ENCODE data around the gene ASCL1. TPM values are rescaled to one million over a fixed set of nuclear protein-coding genes. Genes with fewer than 3 reads are reported as not detected.

Gene ASCL1
- total and polyA plus RNA-seq, 9 donors: 0.06 to 3.3 (median 0.18) TPM; not detected in 2

DNA sequence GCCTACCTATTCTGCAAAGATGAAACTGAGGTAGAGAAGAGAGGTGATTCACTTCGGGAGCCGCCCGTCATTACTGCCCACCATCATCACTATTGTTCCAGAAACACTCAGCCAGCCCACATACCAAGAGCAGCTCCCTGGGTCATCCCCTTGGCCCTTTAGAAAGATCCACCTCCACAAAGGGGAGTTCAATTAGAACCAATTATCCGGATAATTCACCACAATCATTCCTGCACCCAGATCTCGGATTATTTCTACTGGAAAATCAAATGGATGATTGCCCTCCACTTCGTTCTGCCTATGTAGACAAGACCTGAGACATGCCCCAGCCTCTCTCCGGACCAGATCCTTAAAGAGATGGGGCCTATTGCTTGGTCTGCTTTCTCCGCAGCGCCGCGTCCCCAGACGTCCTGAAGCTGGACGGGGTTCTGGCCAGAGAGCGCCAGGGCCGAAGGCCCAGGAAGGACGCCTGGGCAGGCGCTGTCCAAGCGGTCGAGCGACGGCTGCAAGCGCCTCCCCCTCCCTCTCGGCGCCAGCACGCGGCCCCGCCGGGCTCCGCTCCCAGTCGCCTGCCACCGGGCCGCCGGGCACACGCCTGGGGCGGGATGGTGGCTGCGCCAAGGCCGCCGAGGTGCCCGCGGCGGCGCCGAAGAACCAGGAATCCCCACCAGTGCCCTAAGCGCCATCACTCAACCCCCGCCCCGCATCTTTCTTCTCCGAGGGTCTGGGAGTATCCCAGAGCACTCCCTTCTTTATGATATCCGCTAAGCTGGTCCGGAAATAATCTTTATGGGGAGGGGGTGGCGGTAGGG lies 1.3 kb upstream of the ASCL1 start:
- Histone ChIP-seq H3K27me3 (no peaks in the 10 kb centered on the region), H3K36me3 (no peaks in the 10 kb centered on the region), H3K4me1 (ENCODE audit: insufficient read depth) (peaks cover 6% of the 10 kb centered on the region), H3K9me3 (no peaks in the 10 kb centered on the region), H3K4me3 (no peak overlapping the region), H3K27ac (no peak overlapping the region)
- intact Hi-C loops (cut with DNase I): loop anchor here in 1 of 4 donors (10.0 kb wide), 1 partner anchor 599 kb away; no protein-coding TSS in a partner anchor
- WGBS, 3 donors: 2 to 5% (median 3%) methylated on average over 39 to 50 of the region's 50 CpGs
- DNase-seq: no peak
- no peak for TF ChIP-seq EP300 (IDR thresholded peaks at IDR 0.05)
- no peak for TF ChIP-seq POLR2A (IDR thresholded peaks at IDR 0.05)
- TF ChIP-seq, protein P1, sequence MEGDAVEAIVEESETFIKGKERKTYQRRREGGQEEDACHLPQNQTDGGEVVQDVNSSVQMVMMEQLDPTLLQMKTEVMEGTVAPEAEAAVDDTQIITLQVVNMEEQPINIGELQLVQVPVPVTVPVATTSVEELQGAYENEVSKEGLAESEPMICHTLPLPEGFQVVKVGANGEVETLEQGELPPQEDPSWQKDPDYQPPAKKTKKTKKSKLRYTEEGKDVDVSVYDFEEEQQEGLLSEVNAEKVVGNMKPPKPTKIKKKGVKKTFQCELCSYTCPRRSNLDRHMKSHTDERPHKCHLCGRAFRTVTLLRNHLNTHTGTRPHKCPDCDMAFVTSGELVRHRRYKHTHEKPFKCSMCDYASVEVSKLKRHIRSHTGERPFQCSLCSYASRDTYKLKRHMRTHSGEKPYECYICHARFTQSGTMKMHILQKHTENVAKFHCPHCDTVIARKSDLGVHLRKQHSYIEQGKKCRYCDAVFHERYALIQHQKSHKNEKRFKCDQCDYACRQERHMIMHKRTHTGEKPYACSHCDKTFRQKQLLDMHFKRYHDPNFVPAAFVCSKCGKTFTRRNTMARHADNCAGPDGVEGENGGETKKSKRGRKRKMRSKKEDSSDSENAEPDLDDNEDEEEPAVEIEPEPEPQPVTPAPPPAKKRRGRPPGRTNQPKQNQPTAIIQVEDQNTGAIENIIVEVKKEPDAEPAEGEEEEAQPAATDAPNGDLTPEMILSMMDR (IDR thresholded peaks at IDR 0.05): no peak

DNA sequence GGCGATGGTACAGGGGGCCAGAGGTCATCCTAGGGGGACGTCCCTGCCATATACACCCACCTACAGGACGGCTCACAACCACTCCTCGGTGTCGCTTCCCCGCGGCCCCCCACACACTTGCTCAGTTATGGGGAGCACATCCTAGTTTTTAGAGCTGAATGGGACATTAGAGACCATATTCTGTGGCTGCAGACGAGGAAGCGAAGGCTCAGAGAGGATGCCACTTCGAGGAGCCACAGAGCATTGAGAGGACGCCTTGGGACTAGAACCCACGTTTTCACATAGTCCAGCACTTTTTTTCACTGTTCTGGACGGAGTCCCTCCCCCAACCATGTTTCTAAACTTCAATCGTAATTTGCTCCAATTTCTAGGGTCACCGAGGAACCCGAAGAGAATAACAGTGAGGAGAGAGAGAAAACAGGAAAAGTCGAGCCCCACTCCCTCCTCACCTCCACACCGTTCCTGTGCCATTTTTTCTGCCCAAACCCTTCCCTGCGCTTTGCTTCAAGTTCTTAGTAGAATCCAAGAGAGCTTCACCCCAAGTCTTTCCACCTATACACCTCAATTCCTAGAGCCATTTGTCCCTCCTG lies 641 bp upstream of the ASCL1 start:
- TF ChIP-seq EP300 (IDR thresholded peaks at IDR 0.05): no peak
- TF ChIP-seq POLR2A (IDR thresholded peaks at IDR 0.05): no peak
- TF ChIP-seq, protein P1 (IDR thresholded peaks at IDR 0.05): no peak
- H3K4me1 ChIP-seq (ENCODE audit: insufficient read depth): peaks cover 6% of the 10 kb centered on the region
- no peaks in the 10 kb centered on the region for H3K27me3 ChIP-seq
- H3K9me3 ChIP-seq: no peaks in the 10 kb centered on the region
- H3K4me3 ChIP-seq: no peak overlapping the region
- WGBS, 3 donors: 2 to 3% (median 2%) methylated on average over 19 of the region's 19 CpGs
- intact Hi-C loops (cut with DNase I): loop anchor here in 1 of 4 donors (10.0 kb wide), 1 partner anchor 598 kb away; no protein-coding TSS in a partner anchor
- DNase-seq: no peak
- H3K36me3 ChIP-seq: no peaks in the 10 kb centered on the region
- H3K27ac ChIP-seq: no peak overlapping the region

DNA sequence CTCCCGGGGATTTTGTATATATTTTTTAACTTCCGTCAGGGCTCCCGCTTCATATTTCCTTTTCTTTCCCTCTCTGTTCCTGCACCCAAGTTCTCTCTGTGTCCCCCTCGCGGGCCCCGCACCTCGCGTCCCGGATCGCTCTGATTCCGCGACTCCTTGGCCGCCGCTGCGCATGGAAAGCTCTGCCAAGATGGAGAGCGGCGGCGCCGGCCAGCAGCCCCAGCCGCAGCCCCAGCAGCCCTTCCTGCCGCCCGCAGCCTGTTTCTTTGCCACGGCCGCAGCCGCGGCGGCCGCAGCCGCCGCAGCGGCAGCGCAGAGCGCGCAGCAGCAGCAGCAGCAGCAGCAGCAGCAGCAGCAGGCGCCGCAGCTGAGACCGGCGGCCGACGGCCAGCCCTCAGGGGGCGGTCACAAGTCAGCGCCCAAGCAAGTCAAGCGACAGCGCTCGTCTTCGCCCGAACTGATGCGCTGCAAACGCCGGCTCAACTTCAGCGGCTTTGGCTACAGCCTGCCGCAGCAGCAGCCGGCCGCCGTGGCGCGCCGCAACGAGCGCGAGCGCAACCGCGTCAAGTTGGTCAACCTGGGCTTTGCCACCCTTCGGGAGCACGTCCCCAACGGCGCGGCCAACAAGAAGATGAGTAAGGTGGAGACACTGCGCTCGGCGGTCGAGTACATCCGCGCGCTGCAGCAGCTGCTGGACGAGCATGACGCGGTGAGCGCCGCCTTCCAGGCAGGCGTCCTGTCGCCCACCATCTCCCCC lies 777 bp downstream of the ASCL1 start:
- TF ChIP-seq EP300 (IDR thresholded peaks at IDR 0.05): no peak
- TF ChIP-seq POLR2A (IDR thresholded peaks at IDR 0.05): no peak
- TF ChIP-seq, protein P1 (IDR thresholded peaks at IDR 0.05): no peak
- Histone ChIP-seq H3K9me3 (peaks cover 0 to 2% of the 10 kb centered on the region in 2 donors), H3K27me3 (no peaks in the 10 kb centered on the region), H3K4me1 (ENCODE audit: insufficient read depth) (peaks cover 6% of the 10 kb centered on the region), H3K4me3 (peak overlapping the region; percentile 13), H3K27ac (no peak overlapping the region), H3K36me3 (no peaks in the 10 kb centered on the region)
- intact Hi-C loops (cut with DNase I): loop anchor here in 1 of 4 donors (10.0 kb wide), 1 partner anchor 597 kb away; no protein-coding TSS in a partner anchor
- DNase-seq: peak in 1 of 5 donors; percentile 14
- WGBS, 3 donors: 0 to 3% (median 1%) methylated on average over 48 to 83 of the region's 83 CpGs

DNA sequence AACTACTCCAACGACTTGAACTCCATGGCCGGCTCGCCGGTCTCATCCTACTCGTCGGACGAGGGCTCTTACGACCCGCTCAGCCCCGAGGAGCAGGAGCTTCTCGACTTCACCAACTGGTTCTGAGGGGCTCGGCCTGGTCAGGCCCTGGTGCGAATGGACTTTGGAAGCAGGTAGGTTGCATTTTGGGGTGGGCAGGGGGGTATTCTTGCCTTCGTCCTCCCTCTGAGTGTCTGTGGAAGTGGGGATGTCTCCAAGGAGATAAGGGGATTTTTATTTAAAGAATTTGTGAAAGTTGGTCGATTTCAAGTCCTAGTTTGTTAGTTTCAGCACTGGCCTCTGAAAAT lies 1.3 kb downstream of the ASCL1 start:
- H3K27me3 ChIP-seq: no peaks in the 10 kb centered on the region
- 6 to 15% (median 12%) methylated on average over 11 to 15 of the region's 15 CpGs for WGBS, 3 donors
- intact Hi-C loops (cut with DNase I): loop anchor here in 1 of 4 donors (10.0 kb wide), 1 partner anchor 596 kb away; no protein-coding TSS in a partner anchor
- TF ChIP-seq, protein P1 (IDR thresholded peaks at IDR 0.05): no peak
- no peak for TF ChIP-seq POLR2A (IDR thresholded peaks at IDR 0.05)
- no peak for TF ChIP-seq EP300 (IDR thresholded peaks at IDR 0.05)
- DNase-seq: no peak
- H3K4me3 ChIP-seq: no peak overlapping the region
- no peaks in the 10 kb centered on the region for H3K36me3 ChIP-seq
- H3K4me1 ChIP-seq (ENCODE audit: insufficient read depth): peaks cover 6% of the 10 kb centered on the region
- H3K9me3 ChIP-seq: peaks cover 0 to 7% of the 10 kb centered on the region in 2 donors
- no peak overlapping the region for H3K27ac ChIP-seq

Measured in ovary (tissue), 9 donors.